Activated naive CD4-positive, alpha-beta T cell treated with anti-CD3 and anti-CD28 coated beads, Interleukin-2, amount 10 ng/mL, durations not matched to agents 7 days and 5 days (primary cell): ENCODE data around the gene LRCH1.

Experiments used
- CTCF ChIA-PET: fragments of 350-600 bp; sonication (Branson Sonifier 250); formaldehyde crosslinking; loops from one replicate; lab custom pipeline; 2021; ENCODE audit warnings: antibody characterized with exemption; lab: Charles Lee
- DNase-seq: peaks from one replicate; pipeline ENCODE4 v3.0.0-alpha.2; 2020
- H3K27ac Mint-ChIP-seq: one replicate; pipeline ENCODE4 v1.8.0; 2021; ENCODE audit warnings: mild to moderate bottlenecking, moderate library complexity, mixed read lengths
- H3K27me3 Mint-ChIP-seq: one replicate; pipeline ENCODE4 v1.8.0; 2021; ENCODE audit warnings: mild to moderate bottlenecking, mixed read lengths
- H3K36me3 Mint-ChIP-seq: one replicate; pipeline ENCODE4 v1.8.0; 2021; ENCODE audit warnings: mixed read lengths
- H3K4me1 Mint-ChIP-seq: one replicate; pipeline ENCODE4 v1.8.0; 2021; ENCODE audit warnings: mixed read lengths
- H3K4me3 Mint-ChIP-seq: one replicate; pipeline ENCODE4 v1.8.0; 2021; ENCODE audit warnings: mild to moderate bottlenecking, moderate library complexity, mixed read lengths
- H3K9me3 Mint-ChIP-seq: one replicate; pipeline ENCODE4 v1.8.0; 2021; ENCODE audit warnings: mixed read lengths

The LRCH1 gene

DNA sequence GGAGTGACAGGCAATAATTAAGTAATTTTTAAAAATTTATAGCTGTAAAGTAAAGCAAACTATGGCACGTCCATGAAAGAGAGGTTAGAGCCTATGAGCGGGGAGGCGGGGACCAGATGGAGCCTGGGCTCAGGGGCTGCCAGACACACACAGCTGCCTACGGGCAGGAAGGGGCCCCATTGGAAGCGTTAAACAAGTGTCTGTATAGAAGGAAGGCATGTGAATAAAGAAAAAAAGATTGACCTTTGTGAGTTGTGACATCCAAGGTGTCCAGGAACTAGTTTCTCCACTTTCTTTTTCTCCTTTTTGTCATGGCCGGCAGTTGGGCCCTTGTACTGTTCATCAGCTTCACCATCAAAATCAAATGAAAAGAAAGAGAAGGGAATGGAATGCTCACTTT is 56.8 kb downstream of the LRCH1 start:
- CTCF ChIA-PET, result interaction anchor here (1.5 kb wide), 1 partner anchor 58 kb away, joined by 4 read pairs; no protein-coding TSS in a partner anchor
- Mint-ChIP-seq H3K9me3 (no peaks in the 10 kb centered on the region), H3K27ac (no peak overlapping the region), H3K4me3 (no peak overlapping the region), H3K27me3 (no peaks in the 10 kb centered on the region), H3K36me3 (peaks cover 2% of the 10 kb centered on the region), H3K4me1 (peaks cover 28% of the 10 kb centered on the region)
- DNase-seq, result no peak

DNA sequence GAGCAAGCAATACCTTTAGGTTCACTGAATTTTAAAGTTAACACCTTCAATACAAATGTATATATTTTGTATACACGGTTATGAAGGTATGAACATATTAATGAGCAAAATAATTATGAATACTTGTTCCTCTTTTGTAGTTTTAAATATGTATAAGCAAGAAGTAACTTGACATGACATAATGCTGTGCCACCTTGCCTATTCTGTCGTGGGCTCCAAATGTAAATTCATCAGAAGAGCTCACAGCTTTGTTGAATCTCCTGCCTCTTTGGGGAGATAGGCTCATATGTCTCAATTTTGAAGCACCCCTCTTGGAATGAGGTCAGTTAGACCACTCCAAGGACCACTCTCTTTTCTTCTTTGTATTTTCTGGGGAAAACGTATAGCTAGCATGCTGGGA is 59.3 kb downstream of the LRCH1 start:
- no peak for DNase-seq
- CTCF ChIA-PET, result interaction anchor here (1.0 kb wide), 1 partner anchor 12 kb away, joined by 4 read pairs; no protein-coding TSS in a partner anchor
- H3K36me3 Mint-ChIP-seq, result peaks cover 2% of the 10 kb centered on the region
- H3K4me3 Mint-ChIP-seq, result no peak overlapping the region
- H3K27ac Mint-ChIP-seq, result peak overlapping the region; percentile 11
- peaks cover 17% of the 10 kb centered on the region for H3K4me1 Mint-ChIP-seq
- no peaks in the 10 kb centered on the region for H3K27me3 Mint-ChIP-seq
- H3K9me3 Mint-ChIP-seq, result no peaks in the 10 kb centered on the region

DNA sequence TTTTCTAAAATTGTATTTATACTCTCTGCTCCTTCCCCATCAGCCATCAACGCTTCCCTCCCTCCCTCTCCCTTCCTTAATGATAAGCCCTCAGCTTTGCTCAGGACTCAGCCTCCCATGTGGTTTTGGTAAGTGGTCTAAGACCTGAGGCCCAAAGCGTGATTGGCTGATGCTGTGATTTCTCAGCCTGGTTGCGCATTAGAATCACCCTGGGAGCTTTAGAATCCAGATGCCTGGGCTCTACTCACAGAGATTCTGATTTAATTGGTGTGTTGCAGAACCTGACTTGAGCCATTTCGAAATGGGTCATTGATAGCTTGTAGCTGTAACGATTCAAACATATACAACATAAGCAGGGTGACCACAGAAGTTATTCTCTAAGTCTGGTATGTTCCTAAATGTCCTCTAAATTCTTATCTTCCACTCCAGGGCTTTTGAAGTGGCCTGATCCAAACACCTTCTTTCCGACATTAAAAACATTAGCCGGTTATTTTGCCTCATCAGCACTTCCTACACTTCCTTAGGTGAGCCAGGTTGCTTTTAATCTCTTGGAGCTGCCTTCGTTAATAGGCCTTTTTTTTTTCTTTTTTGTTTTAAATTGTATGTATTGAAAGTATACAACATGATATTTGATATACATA is 60.6 kb downstream of the LRCH1 start:
- H3K27ac Mint-ChIP-seq, result no peak overlapping the region
- peaks cover 2% of the 10 kb centered on the region for H3K36me3 Mint-ChIP-seq
- no peaks in the 10 kb centered on the region for H3K9me3 Mint-ChIP-seq
- peaks cover 8% of the 10 kb centered on the region for H3K4me1 Mint-ChIP-seq
- no peak for DNase-seq
- no peaks in the 10 kb centered on the region for H3K27me3 Mint-ChIP-seq
- H3K4me3 Mint-ChIP-seq, result no peak overlapping the region
- CTCF ChIA-PET, result no interaction called here

DNA sequence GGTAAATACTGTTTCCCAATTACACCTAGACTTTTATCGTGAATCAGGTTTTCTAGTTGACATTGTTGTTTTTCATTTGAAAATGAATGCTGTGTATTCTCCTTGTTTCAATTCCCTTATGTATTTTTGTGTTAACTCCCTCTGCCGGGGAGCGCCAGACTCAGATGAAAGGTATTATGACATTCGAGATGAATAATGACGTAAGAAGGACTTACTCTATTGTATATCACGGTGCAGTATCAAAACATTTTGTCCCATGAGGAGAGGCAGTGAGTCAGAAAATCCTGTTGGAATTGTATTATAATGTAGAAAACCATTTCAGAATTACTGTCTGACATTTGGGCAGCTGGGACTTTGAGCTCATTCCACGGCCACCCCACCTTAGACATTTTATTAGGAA is 61.6 kb downstream of the LRCH1 start:
- no peak overlapping the region for H3K27ac Mint-ChIP-seq
- H3K36me3 Mint-ChIP-seq, result peaks cover 2% of the 10 kb centered on the region
- no peak for DNase-seq
- H3K4me3 Mint-ChIP-seq, result no peak overlapping the region
- H3K9me3 Mint-ChIP-seq, result no peaks in the 10 kb centered on the region
- CTCF ChIA-PET, result no interaction called here
- H3K27me3 Mint-ChIP-seq, result no peaks in the 10 kb centered on the region
- H3K4me1 Mint-ChIP-seq, result peaks cover 13% of the 10 kb centered on the region

DNA sequence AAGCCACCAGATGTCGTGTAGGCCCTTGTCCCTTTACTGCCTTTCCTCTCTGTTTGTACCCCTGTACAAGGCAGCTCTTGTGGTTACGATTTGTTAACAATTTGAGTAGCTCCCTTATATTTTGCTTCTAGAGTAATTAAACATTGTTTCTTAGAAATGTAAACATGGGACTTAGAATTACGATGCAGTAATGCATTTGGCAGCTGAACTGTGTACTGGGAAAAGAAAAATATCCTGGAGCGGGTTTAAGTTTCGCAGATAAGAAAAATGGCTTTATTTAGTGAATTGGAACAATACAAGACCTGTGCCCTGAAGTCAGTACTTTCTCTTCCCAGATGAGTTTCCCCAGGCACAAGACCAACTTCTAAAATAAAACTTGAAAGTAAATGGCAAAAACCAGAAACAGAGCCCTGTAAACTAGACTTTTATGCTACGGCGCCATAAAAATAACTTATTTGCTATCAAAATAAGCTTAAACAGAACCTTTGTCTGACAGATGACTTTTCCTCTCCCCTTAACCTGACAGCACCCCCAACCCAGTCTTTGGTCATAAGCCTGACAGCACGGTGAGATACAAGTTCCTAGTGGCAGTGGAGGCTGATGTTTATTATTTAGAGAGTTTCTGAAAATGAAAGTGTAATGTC is 63.0 kb downstream of the LRCH1 start:
- H3K36me3 Mint-ChIP-seq, result peaks cover 2% of the 10 kb centered on the region
- H3K27me3 Mint-ChIP-seq, result no peaks in the 10 kb centered on the region
- H3K4me1 Mint-ChIP-seq, result peaks cover 13% of the 10 kb centered on the region
- DNase-seq, result no peak
- CTCF ChIA-PET, result interaction anchor here (0.7 kb wide), 1 partner anchor 14 kb away, joined by 3 read pairs; no protein-coding TSS in a partner anchor
- no peak overlapping the region for H3K4me3 Mint-ChIP-seq
- peak overlapping the region; percentile 21 for H3K27ac Mint-ChIP-seq
- H3K9me3 Mint-ChIP-seq, result no peaks in the 10 kb centered on the region

DNA sequence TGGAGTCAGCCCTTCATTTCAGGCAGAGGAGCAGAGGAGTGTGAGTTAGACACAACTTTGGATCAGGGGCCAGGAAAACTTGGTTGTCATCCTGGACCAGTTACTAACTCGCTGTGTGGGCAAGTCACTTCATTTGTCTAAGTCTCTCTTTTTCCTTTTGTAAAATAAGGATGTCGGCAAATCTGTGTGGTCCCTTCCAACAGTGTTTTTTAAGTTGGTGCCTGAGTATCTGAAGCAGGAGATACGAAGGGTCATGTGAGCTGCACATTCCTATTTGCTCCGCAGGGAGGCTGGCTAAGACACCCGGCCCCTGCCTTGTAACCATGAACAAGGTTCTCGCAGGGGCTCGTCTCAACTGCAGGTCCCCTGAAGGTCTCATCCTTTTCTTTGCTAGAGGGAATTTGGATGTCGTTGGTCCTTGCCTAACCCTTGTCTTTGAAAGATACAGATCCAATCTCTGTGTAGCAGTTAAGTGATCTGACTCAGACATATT is 64.3 kb downstream of the LRCH1 start:
- H3K4me1 Mint-ChIP-seq, result peaks cover 17% of the 10 kb centered on the region

DNA sequence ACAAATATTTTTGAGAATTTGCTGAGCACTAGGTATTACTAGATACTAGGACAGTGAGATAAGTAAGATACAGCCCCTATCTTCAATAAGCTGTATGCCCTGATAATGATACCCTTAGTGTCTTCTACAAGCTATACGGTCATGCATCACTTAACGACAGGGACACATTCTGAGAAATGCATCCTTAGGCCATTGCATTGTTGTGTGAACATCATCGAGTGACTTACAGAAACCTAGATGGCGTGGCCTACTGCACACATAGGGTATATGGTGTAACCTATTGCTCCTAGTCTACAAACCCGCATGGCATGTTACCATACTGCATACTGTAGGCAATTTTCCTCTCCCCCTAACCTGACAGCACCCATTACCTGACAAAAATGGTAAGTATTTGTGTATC is 64.9 kb downstream of the LRCH1 start:
- CTCF ChIA-PET, result no interaction called here
- peaks cover 2% of the 10 kb centered on the region for H3K36me3 Mint-ChIP-seq
- H3K4me3 Mint-ChIP-seq, result no peak overlapping the region
- H3K27ac Mint-ChIP-seq, result no peak overlapping the region
- H3K9me3 Mint-ChIP-seq, result no peaks in the 10 kb centered on the region
- H3K27me3 Mint-ChIP-seq, result no peaks in the 10 kb centered on the region
- peaks cover 17% of the 10 kb centered on the region for H3K4me1 Mint-ChIP-seq
- DNase-seq, result no peak

More for the DNA sequence above, 64.3 kb downstream of the LRCH1 start:
- Mint-ChIP-seq H3K36me3 (peaks cover 2% of the 10 kb centered on the region), H3K27ac (no peak overlapping the region), H3K27me3 (no peaks in the 10 kb centered on the region), H3K9me3 (no peaks in the 10 kb centered on the region), H3K4me3 (no peak overlapping the region)
- CTCF ChIA-PET, result no interaction called here
- no peak for DNase-seq

DNA sequence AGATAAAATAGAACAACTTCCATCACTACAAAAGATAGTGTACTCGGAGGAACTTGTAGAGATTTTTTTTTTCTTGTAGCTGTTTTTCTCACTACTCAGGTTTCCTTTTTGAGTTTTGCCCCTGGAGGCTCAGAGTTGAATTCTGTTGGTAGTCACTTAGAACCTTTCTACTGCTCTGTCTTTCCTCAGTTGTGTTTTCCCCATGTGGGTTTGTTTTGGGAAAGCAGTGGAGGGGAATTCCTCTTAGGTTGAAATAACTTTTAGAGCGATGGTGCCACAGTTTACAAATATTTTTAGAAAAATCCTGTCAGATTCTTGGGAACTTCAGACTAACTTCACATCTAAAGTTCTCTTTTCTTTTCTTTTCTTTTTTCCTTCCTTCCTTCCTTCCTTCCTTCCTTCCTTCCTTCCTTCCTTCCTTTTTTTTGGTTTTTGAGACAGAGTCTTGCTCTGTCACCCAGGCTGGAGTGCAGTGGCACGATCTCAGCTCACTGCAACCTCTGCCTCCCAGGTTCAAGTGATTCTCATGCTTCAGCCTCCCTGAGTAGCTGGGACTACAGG is 65.8 kb downstream of the LRCH1 start:
- peaks cover 17% of the 10 kb centered on the region for H3K4me1 Mint-ChIP-seq
- H3K4me3 Mint-ChIP-seq, result no peak overlapping the region
- no peak overlapping the region for H3K27ac Mint-ChIP-seq
- peaks cover 2% of the 10 kb centered on the region for H3K36me3 Mint-ChIP-seq
- H3K9me3 Mint-ChIP-seq, result no peaks in the 10 kb centered on the region
- no peak for DNase-seq
- no peaks in the 10 kb centered on the region for H3K27me3 Mint-ChIP-seq
- CTCF ChIA-PET, result no interaction called here

DNA sequence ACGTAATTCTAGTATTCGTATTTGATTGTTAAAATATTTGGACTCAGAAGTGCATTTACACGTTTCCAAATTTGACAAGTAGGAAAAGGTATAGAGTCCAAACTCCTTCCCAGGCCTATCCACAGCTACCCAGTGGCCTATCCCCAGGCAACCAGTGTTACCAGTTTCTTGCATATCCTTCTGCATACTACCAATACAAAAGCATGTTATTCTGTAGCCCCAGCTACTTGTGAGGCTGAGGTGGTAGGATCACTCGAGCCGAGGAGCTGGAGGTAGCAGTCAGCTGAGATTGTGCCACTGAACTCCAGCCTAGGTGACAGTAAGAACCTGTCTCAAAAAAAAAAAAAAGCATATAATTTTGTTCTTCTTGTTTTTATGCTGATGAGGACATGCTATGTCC is 67.1 kb downstream of the LRCH1 start:
- CTCF ChIA-PET, result no interaction called here
- Mint-ChIP-seq H3K27me3 (no peaks in the 10 kb centered on the region), H3K27ac (no peak overlapping the region), H3K9me3 (no peaks in the 10 kb centered on the region), H3K4me1 (peaks cover 18% of the 10 kb centered on the region), H3K4me3 (no peak overlapping the region), H3K36me3 (peaks cover 2% of the 10 kb centered on the region)
- DNase-seq, result no peak

DNA sequence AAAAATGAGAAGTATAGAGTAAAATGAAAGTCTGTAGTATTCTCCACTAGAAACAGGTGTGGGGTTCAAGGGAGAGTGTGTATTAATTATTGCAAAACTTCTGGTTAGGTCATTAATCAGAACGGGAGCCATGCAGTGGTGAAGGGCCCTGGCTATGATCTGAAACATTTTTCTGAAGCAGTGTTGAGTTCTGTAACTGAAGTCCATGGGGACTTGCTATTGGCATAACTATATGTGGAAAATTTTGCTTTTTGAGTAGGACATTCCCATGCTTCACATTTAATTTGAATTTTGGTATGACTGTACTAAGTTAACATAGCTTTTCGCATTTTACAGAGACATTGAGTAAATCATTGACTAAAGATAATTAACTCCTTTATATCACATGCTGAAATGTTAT is 67.5 kb downstream of the LRCH1 start:
- H3K27me3 Mint-ChIP-seq, result no peaks in the 10 kb centered on the region
- peaks cover 22% of the 10 kb centered on the region for H3K4me1 Mint-ChIP-seq
- H3K4me3 Mint-ChIP-seq, result no peak overlapping the region
- no peaks in the 10 kb centered on the region for H3K9me3 Mint-ChIP-seq
- peaks cover 2% of the 10 kb centered on the region for H3K36me3 Mint-ChIP-seq
- DNase-seq, result no peak
- CTCF ChIA-PET, result no interaction called here
- H3K27ac Mint-ChIP-seq, result no peak overlapping the region

DNA sequence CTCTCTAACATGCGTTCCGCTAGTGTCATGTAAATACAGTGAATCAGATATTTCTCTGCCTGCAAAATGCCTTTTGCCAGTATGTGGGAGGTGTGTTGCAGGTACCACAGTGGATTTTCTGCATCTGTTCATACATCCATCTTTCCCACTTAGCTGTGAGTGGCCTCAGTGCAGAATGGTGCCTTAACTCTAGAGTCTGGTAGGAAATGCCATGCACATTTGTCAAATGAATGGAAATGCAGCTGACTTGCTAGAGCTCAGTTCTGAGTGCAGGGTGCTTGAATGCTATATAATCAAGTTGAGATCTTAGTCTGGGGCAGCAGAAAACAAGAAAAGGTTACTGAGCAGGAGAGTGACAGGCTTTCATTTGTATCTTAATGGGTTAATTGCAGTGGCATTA is 68.2 kb downstream of the LRCH1 start:
- Mint-ChIP-seq H3K27ac (no peak overlapping the region), H3K27me3 (no peaks in the 10 kb centered on the region), H3K4me3 (no peak overlapping the region), H3K9me3 (no peaks in the 10 kb centered on the region), H3K36me3 (peaks cover 2% of the 10 kb centered on the region), H3K4me1 (peaks cover 24% of the 10 kb centered on the region)
- no peak for DNase-seq
- CTCF ChIA-PET, result no interaction called here

DNA sequence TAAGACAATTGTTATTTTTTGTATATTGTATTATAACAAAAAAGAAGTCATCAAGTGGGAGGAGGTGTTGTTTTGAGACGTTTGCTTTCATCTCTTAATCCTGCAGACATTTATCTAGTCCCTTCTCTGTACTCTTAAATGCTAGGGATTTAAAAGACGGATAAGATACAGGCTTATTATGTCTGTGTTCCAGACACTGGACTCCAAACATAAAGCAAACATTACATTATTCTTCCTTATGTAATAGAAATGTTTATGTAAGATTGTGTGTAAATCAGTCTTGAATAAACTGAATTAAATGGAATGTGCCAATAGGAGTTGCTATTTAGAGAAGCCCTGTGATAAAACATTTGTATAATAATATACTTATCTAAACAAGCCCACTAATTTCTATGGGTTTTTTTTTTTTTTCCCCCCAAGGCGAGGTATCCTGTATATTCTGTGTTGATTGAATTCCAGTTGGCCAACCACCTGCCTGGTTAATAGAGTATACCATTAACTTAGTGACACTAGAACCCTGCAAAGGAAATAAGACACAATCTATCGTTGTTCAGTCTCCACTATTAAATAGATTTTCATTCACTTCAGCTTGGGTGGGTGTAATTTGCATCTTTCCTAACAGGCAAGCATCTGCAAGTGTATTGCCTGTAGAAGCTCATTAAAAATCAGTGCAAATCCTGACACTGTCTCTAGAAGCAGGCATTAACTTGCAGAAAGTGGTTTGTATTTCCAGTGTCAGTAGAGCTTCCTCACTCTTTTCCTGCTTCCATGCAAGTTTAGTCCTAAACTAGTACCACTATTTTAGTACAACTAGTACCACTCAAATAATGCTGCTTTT is 69.0 kb downstream of the LRCH1 start:
- Mint-ChIP-seq H3K27me3 (no peaks in the 10 kb centered on the region), H3K36me3 (no peaks in the 10 kb centered on the region), H3K27ac (no peak overlapping the region), H3K4me1 (peaks cover 23% of the 10 kb centered on the region), H3K4me3 (no peak overlapping the region), H3K9me3 (no peaks in the 10 kb centered on the region)
- CTCF ChIA-PET, result no interaction called here
- DNase-seq, result no peak

DNA sequence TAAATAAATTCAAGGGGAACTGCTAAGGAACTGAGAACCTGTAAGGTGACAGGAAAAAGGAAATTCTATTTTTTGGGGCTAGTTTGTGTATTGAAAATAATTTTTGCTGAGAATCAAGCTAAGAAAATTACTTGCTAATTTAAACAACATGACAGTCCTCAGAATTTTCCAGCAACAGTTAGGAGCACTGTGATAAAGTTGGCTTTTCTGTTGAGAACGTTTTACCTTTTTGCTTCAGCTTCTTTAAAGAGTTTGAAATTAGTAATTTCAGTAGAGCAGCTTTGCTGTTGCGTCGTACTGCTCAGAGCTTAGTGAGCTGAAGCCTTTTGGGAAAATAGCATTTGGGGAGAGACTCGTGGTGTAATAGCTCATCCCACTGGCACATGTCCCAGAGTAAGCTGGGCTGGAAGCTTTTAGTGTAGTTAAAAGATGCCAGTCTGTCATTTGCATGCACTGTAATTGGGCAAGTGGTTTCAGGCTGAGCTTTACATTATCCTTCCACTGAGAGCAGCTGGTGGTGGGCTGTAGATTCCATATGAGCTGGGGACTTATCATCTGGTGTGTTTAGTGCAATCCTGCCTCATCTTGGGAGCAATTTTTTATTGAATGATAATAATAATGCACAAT is 69.8 kb downstream of the LRCH1 start:
- Mint-ChIP-seq H3K36me3 (no peaks in the 10 kb centered on the region), H3K9me3 (no peaks in the 10 kb centered on the region), H3K4me1 (peaks cover 23% of the 10 kb centered on the region), H3K4me3 (no peak overlapping the region), H3K27me3 (no peaks in the 10 kb centered on the region), H3K27ac (no peak overlapping the region)
- no peak for DNase-seq
- CTCF ChIA-PET, result no interaction called here

DNA sequence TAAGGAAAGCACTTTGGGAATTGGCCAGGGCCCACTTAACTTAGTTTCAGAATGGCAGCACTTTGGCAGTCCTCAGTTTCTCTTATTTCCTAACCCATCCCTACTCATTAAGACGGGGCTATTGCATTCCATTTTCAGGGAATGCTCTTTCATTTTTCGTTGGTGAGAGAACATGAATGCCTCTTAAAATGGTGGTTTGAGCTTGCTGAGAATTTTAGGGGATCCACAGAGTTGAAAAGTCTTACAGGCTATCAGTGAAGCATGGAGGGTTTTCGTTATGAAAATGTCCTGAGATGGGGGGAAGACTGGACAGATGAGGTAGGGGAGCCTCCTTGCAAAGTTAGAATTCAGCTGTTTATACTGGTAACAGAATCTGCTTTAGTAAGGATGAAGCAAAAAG is 71.4 kb downstream of the LRCH1 start:
- H3K36me3 Mint-ChIP-seq, result no peaks in the 10 kb centered on the region
- H3K27me3 Mint-ChIP-seq, result no peaks in the 10 kb centered on the region
- H3K4me1 Mint-ChIP-seq, result peaks cover 19% of the 10 kb centered on the region
- DNase-seq, result no peak
- H3K9me3 Mint-ChIP-seq, result no peaks in the 10 kb centered on the region
- no peak overlapping the region for H3K4me3 Mint-ChIP-seq
- no peak overlapping the region for H3K27ac Mint-ChIP-seq
- CTCF ChIA-PET, result interaction anchor here (1.0 kb wide), 1 partner anchor 12 kb away, joined by 4 read pairs; no protein-coding TSS in a partner anchor
